ENCODE data around the gene NKX2-8. TPM values are rescaled to one million over a fixed set of nuclear protein-coding genes. Genes with fewer than 3 reads are reported as not detected.

The NKX2-8 gene
- total RNA-seq = 0.26 and 1.7 TPM in 2 replicates

DNA sequence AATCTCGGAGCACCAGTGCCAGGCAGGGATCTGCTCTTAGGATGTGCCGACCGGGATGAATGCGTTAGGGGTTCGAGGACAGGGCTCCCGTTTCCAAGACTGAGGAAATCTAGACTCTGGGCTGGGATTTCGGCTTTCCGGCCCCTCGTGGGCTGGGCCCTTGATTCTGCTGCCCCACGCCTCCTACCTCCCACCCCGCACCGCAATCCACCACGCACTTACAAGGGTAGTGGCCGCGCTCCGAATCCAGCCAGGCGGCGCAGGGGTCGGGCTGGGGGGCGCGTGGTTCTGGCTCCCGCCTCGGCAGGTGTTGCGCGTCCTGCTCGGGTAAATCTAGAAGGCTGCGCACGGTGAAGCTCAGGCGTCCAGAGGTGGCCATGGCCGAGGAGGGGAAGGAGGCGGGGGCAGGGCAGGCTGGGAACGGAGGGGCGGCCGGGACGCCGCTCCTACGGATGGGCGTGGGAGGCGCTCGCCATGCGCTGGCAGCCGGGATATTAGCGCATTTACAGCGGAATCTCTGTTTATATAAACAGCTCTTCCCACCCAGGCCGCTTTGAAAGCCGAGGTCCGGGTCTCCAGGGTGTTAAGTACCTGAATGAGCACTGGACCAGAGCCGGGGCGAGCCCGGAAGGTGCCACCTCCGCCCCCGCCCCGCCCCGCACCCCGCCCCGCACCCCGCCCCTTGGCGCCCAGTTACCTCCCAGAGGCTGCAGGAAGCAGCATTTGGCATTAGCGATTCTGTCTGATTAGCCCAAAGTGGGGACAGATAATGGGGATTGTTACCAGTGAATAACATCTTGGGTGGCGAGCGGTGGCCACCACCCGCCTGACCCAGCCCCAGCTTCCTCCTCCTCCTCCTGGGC is at the start of gene NKX2-8:
Gene NKX2-8, minus strand, starts transcription at position 604 of the 863 bp plus-strand sequence. Its CDS starts 225 bp downstream, at position 379.
- no peak for DNase-seq (ENCODE audit: low read depth)
- no peaks in the 10 kb centered on the region for H3K36me3 ChIP-seq (ENCODE audit: control insufficient read depth, insufficient read depth, low read length)
- TF ChIP-seq, protein P1, sequence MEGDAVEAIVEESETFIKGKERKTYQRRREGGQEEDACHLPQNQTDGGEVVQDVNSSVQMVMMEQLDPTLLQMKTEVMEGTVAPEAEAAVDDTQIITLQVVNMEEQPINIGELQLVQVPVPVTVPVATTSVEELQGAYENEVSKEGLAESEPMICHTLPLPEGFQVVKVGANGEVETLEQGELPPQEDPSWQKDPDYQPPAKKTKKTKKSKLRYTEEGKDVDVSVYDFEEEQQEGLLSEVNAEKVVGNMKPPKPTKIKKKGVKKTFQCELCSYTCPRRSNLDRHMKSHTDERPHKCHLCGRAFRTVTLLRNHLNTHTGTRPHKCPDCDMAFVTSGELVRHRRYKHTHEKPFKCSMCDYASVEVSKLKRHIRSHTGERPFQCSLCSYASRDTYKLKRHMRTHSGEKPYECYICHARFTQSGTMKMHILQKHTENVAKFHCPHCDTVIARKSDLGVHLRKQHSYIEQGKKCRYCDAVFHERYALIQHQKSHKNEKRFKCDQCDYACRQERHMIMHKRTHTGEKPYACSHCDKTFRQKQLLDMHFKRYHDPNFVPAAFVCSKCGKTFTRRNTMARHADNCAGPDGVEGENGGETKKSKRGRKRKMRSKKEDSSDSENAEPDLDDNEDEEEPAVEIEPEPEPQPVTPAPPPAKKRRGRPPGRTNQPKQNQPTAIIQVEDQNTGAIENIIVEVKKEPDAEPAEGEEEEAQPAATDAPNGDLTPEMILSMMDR (IDR thresholded peaks at IDR 0.05; ENCODE audit: insufficient read depth, low read length, severe bottlenecking) = no peak
- no peak for FAIRE-seq
- H3K4me3 ChIP-seq (ENCODE audit: low read depth, low read length) = peak within 1 kb of the TSS; percentile 53
- H3K27me3 ChIP-seq (ENCODE audit: control insufficient read depth, insufficient read depth, low read length) = no peaks in the 10 kb centered on the region

DNA sequence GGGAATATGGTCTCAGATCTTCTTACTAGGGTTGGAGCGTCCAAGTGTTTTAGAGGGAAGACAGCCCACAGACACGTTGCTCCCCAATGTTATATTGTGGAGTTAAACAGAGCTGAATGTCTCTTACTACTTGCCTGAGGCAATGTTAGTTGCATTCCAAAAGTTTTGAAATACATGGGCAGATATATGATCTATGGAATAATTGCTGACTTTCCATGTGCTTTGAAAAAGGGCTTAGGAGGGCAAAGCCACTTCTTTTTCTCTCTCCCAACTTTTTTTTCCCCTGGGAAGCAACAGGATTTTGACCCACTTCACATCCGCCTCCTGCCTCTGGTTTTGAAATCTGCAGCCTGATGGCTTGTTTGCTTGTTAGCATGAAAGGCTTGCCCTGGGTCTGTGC is 45.6 kb upstream of the NKX2-8 start:
- no peaks in the 10 kb centered on the region for H3K36me3 ChIP-seq (ENCODE audit: control insufficient read depth, insufficient read depth, low read length)
- DNase-seq (ENCODE audit: low read depth) = no peak
- no peaks in the 10 kb centered on the region for H3K27me3 ChIP-seq (ENCODE audit: control insufficient read depth, insufficient read depth, low read length)
- H3K4me3 ChIP-seq (ENCODE audit: low read depth, low read length) = no peak overlapping the region
- no peak for FAIRE-seq
- TF ChIP-seq, protein P1 (IDR thresholded peaks at IDR 0.05; ENCODE audit: insufficient read depth, low read length, severe bottlenecking) = no peak

- TF ChIP-seq, protein P1 (IDR thresholded peaks at IDR 0.05; ENCODE audit: insufficient read depth, low read length, severe bottlenecking) = no peak
- H3K36me3 ChIP-seq (ENCODE audit: control insufficient read depth, insufficient read depth, low read length) = no peaks in the 10 kb centered on the region
- H3K4me3 ChIP-seq (ENCODE audit: low read depth, low read length) = no peak overlapping the region
- H3K27me3 ChIP-seq (ENCODE audit: control insufficient read depth, insufficient read depth, low read length) = no peaks in the 10 kb centered on the region
- no peak for FAIRE-seq
- DNase-seq (ENCODE audit: low read depth) = no peak
Observed at GRCh38 chr14:36626151-36626550, 43.7 kb upstream of the NKX2-8 start.

- FAIRE-seq (no peak), DNase-seq (ENCODE audit: low read depth) (no peak)
- TF ChIP-seq, protein P1 (IDR thresholded peaks at IDR 0.05; ENCODE audit: insufficient read depth, low read length, severe bottlenecking) = no peak
- Histone ChIP-seq H3K36me3 (ENCODE audit: control insufficient read depth, insufficient read depth, low read length) (no peaks in the 10 kb centered on the region), H3K4me3 (ENCODE audit: low read depth, low read length) (no peak overlapping the region), H3K27me3 (ENCODE audit: control insufficient read depth, insufficient read depth, low read length) (no peaks in the 10 kb centered on the region)
Observed at GRCh38 chr14:36625436-36625835, 43.0 kb upstream of the NKX2-8 start.

DNA sequence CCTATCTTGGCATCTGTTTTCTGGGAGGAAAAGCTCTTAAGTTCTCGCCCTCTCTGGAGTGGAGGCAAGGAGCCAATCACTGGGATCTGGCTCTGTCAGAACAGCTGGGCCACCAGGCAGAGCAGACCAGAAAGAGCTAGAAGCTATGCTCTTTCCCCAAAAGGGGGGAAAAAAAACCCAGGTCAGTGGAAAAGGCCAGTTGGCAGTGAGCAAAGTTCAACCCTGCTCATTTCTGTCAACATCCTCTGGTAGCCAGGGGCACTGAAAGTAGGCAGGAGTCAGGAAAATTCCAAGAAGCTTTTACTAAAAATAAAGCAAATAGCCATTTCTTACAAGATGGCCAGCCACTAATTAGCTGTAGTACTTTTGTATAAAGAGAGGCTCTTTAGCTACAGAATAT is 42.6 kb upstream of the NKX2-8 start:
- Histone ChIP-seq H3K27me3 (ENCODE audit: control insufficient read depth, insufficient read depth, low read length) (no peaks in the 10 kb centered on the region), H3K36me3 (ENCODE audit: control insufficient read depth, insufficient read depth, low read length) (no peaks in the 10 kb centered on the region), H3K4me3 (ENCODE audit: low read depth, low read length) (no peak overlapping the region)
- FAIRE-seq (no peak), DNase-seq (ENCODE audit: low read depth) (no peak)
- TF ChIP-seq, protein P1 (IDR thresholded peaks at IDR 0.05; ENCODE audit: insufficient read depth, low read length, severe bottlenecking) = no peak
